Activated CD4-positive, alpha-beta T cell treated with anti-CD3 and anti-CD28 coated beads, Interleukin-2, amount 10 ng/mL, durations not matched to agents 24 days and 14 days (primary cell): ENCODE measurements around the gene NEDD4. TPM values are rescaled to one million over a fixed set of nuclear protein-coding genes. Genes with fewer than 3 reads are reported as not detected.

Experiments
- DNase-seq: peaks from one replicate; pipeline ENCODE4 v3.0.0; 2022
- H3K27ac Mint-ChIP-seq: one replicate; pipeline ENCODE4 v1.8.0; 2022; ENCODE audit warnings: mild to moderate bottlenecking, mixed read lengths
- H3K27me3 Mint-ChIP-seq: one replicate; pipeline ENCODE4 v1.8.0; 2022; ENCODE audit warnings: mixed read lengths
- H3K36me3 Mint-ChIP-seq: one replicate; pipeline ENCODE4 v1.8.0; 2022; ENCODE audit warnings: low read depth, mild to moderate bottlenecking, mixed read lengths
- H3K4me1 Mint-ChIP-seq: one replicate; pipeline ENCODE4 v1.8.0; 2021; ENCODE audit warnings: mixed read lengths
- H3K4me3 Mint-ChIP-seq: one replicate; pipeline ENCODE4 v1.8.0; 2022; ENCODE audit warnings: mild to moderate bottlenecking, moderate library complexity, mixed read lengths
- H3K9me3 Mint-ChIP-seq: one replicate; pipeline ENCODE4 v1.8.0; 2021; ENCODE audit warnings: mixed read lengths
- intact Hi-C: fragments of 100-400 bp; cut with micrococcal nuclease; formaldehyde crosslinking; loops from one replicate; pipeline ENCODE4 v1.15.1; 2023
- total RNA-seq: library from RNA; stranded (reverse); gene quantifications from 2 replicates; pipeline ENCODE4 v1.2.3, GENCODE V29; 2022

NEDD4 gene
- total RNA-seq, 1 donor from 2014 or later: 9.5 TPM

GRCh38 chr15:55915221-55915620 lies 78.2 kb downstream of the NEDD4 start:
- intact Hi-C loops: no loop called here
- Mint-ChIP-seq H3K4me1 (no peaks in the 10 kb centered on the region), H3K36me3 (no peaks in the 10 kb centered on the region), H3K27me3 (no peaks in the 10 kb centered on the region), H3K9me3 (no peaks in the 10 kb centered on the region), H3K4me3 (no peak overlapping the region), H3K27ac (no peak overlapping the region)
- no peak for DNase-seq

GRCh38 chr15:55914446-55914845 lies 79.0 kb downstream of the NEDD4 start:
- H3K4me3 Mint-ChIP-seq: no peak overlapping the region
- intact Hi-C loops: no loop called here
- no peak for DNase-seq
- no peaks in the 10 kb centered on the region for H3K4me1 Mint-ChIP-seq
- H3K36me3 Mint-ChIP-seq: no peaks in the 10 kb centered on the region
- H3K27me3 Mint-ChIP-seq: no peaks in the 10 kb centered on the region
- H3K27ac Mint-ChIP-seq: no peak overlapping the region
- H3K9me3 Mint-ChIP-seq: no peaks in the 10 kb centered on the region

GRCh38 chr15:55912982-55913381 lies 80.4 kb downstream of the NEDD4 start:
- Mint-ChIP-seq H3K9me3 (no peaks in the 10 kb centered on the region), H3K27ac (no peak overlapping the region)
- intact Hi-C loops: no loop called here

GRCh38 chr15:55909036-55909811 lies 84.2 kb downstream of the NEDD4 start:
- no peak overlapping the region for H3K27ac Mint-ChIP-seq
- H3K9me3 Mint-ChIP-seq: no peaks in the 10 kb centered on the region
- no peaks in the 10 kb centered on the region for H3K4me1 Mint-ChIP-seq
- DNase-seq: no peak
- H3K4me3 Mint-ChIP-seq: no peak overlapping the region
- no peaks in the 10 kb centered on the region for H3K36me3 Mint-ChIP-seq
- intact Hi-C loops: no loop called here
- no peaks in the 10 kb centered on the region for H3K27me3 Mint-ChIP-seq

More at GRCh38 chr15:55912982-55913381, 80.4 kb downstream of the NEDD4 start:
- no peaks in the 10 kb centered on the region for H3K27me3 Mint-ChIP-seq
- no peak overlapping the region for H3K4me3 Mint-ChIP-seq
- DNase-seq: no peak
- no peaks in the 10 kb centered on the region for H3K36me3 Mint-ChIP-seq
- no peaks in the 10 kb centered on the region for H3K4me1 Mint-ChIP-seq

- Mint-ChIP-seq H3K27ac (no peak overlapping the region), H3K4me3 (no peak overlapping the region), H3K9me3 (no peaks in the 10 kb centered on the region), H3K4me1 (no peaks in the 10 kb centered on the region), H3K27me3 (no peaks in the 10 kb centered on the region), H3K36me3 (no peaks in the 10 kb centered on the region)
- DNase-seq: no peak
- intact Hi-C loops: no loop called here
Observed at GRCh38 chr15:55907797-55908196, 85.6 kb downstream of the NEDD4 start.

GRCh38 chr15:55902981-55903380 lies 90.4 kb downstream of the NEDD4 start:
- Mint-ChIP-seq H3K4me1 (no peaks in the 10 kb centered on the region), H3K9me3 (no peaks in the 10 kb centered on the region), H3K27me3 (no peaks in the 10 kb centered on the region), H3K27ac (no peak overlapping the region), H3K4me3 (no peak overlapping the region), H3K36me3 (no peaks in the 10 kb centered on the region)
- intact Hi-C loops: no loop called here
- DNase-seq: no peak

- intact Hi-C loops: no loop called here
- Mint-ChIP-seq H3K4me1 (peaks cover 9% of the 10 kb centered on the region), H3K9me3 (no peaks in the 10 kb centered on the region), H3K4me3 (no peak overlapping the region), H3K36me3 (no peaks in the 10 kb centered on the region), H3K27ac (no peak overlapping the region), H3K27me3 (no peaks in the 10 kb centered on the region)
- DNase-seq: no peak
Observed at GRCh38 chr15:55900019-55900418, 93.4 kb downstream of the NEDD4 start.

- Mint-ChIP-seq H3K27me3 (no peaks in the 10 kb centered on the region), H3K27ac (no peak overlapping the region), H3K36me3 (no peaks in the 10 kb centered on the region), H3K4me3 (no peak overlapping the region), H3K9me3 (no peaks in the 10 kb centered on the region), H3K4me1 (peaks cover 10% of the 10 kb centered on the region)
- intact Hi-C loops: no loop called here
- DNase-seq: no peak
Observed at GRCh38 chr15:55899537-55899936, 93.9 kb downstream of the NEDD4 start.

GRCh38 chr15:55897560-55898336 lies 95.7 kb downstream of the NEDD4 start:
- no peak overlapping the region for H3K4me3 Mint-ChIP-seq
- H3K9me3 Mint-ChIP-seq: no peaks in the 10 kb centered on the region
- peak; percentile 61 for DNase-seq
- peaks cover 13% of the 10 kb centered on the region for H3K4me1 Mint-ChIP-seq
- H3K27me3 Mint-ChIP-seq: no peaks in the 10 kb centered on the region
- intact Hi-C loops: no loop called here
- no peak overlapping the region for H3K27ac Mint-ChIP-seq
- H3K36me3 Mint-ChIP-seq: no peaks in the 10 kb centered on the region

GRCh38 chr15:55894399-55894965 lies 98.9 kb downstream of the NEDD4 start:
- H3K9me3 Mint-ChIP-seq: no peaks in the 10 kb centered on the region
- no peak for DNase-seq
- no peak overlapping the region for H3K4me3 Mint-ChIP-seq
- H3K4me1 Mint-ChIP-seq: peaks cover 13% of the 10 kb centered on the region
- intact Hi-C loops: no loop called here
- peaks cover 4% of the 10 kb centered on the region for H3K27me3 Mint-ChIP-seq
- no peaks in the 10 kb centered on the region for H3K36me3 Mint-ChIP-seq
- no peak overlapping the region for H3K27ac Mint-ChIP-seq

GRCh38 chr15:55893852-55894251 lies 99.6 kb downstream of the NEDD4 start:
- Mint-ChIP-seq H3K4me3 (no peak overlapping the region), H3K27me3 (peaks cover 6% of the 10 kb centered on the region), H3K36me3 (no peaks in the 10 kb centered on the region), H3K27ac (no peak overlapping the region), H3K9me3 (no peaks in the 10 kb centered on the region), H3K4me1 (peaks cover 13% of the 10 kb centered on the region)
- no peak for DNase-seq
- intact Hi-C loops: no loop called here

GRCh38 chr15:55891196-55891595 lies 102.2 kb downstream of the NEDD4 start:
- Mint-ChIP-seq H3K36me3 (no peaks in the 10 kb centered on the region), H3K4me1 (peaks cover 8% of the 10 kb centered on the region), H3K27me3 (peaks cover 13% of the 10 kb centered on the region), H3K9me3 (no peaks in the 10 kb centered on the region), H3K4me3 (no peak overlapping the region), H3K27ac (no peak overlapping the region)
- DNase-seq: no peak
- intact Hi-C loops: no loop called here

- no peaks in the 10 kb centered on the region for H3K4me1 Mint-ChIP-seq
- no peaks in the 10 kb centered on the region for H3K9me3 Mint-ChIP-seq
- H3K4me3 Mint-ChIP-seq: no peak overlapping the region
- H3K27ac Mint-ChIP-seq: no peak overlapping the region
- H3K36me3 Mint-ChIP-seq: no peaks in the 10 kb centered on the region
- no peak for DNase-seq
- peaks cover 9% of the 10 kb centered on the region for H3K27me3 Mint-ChIP-seq
- intact Hi-C loops: no loop called here
Observed at GRCh38 chr15:55884223-55884622, 109.2 kb downstream of the NEDD4 start.

- no peak for DNase-seq
- H3K36me3 Mint-ChIP-seq: no peaks in the 10 kb centered on the region
- H3K4me3 Mint-ChIP-seq: no peak overlapping the region
- no peak overlapping the region for H3K27ac Mint-ChIP-seq
- H3K4me1 Mint-ChIP-seq: no peaks in the 10 kb centered on the region
- intact Hi-C loops: no loop called here
- H3K9me3 Mint-ChIP-seq: no peaks in the 10 kb centered on the region
- no peaks in the 10 kb centered on the region for H3K27me3 Mint-ChIP-seq
Observed at GRCh38 chr15:55879181-55879580, 114.2 kb downstream of the NEDD4 start.
